G401 (cell line): ENCODE measurements around the gene GZMB. TPM values are rescaled to one million over a fixed set of nuclear protein-coding genes. Genes with fewer than 3 reads are reported as not detected.
"Not testable (repeated sequence)": the region's sequence is repeated elsewhere in the genome, so short reads cannot be mapped to it uniquely, and the experiment has no call there.

Source experiments
- DNase-seq: peaks from one replicate; pipeline ENCODE4 v3.0.0-alpha.2; 2015; ENCODE audit warnings: low spot score
- in situ Hi-C: cut with HindIII; loops from 2 replicates; pipeline ENCODE4 v1.10.0; 2016; ENCODE audit warnings: low sequenced_read_pairs, mixed read lengths
- total RNA-seq: library from RNA; depleted of rRNA; stranded (reverse); fragments of >200 nt; shearing (Covaris generic); gene quantifications from 2 replicates; pipeline ENCODE4 v1.2.3, GENCODE V29; 2014; rRNA removed

The GZMB gene
- total RNA-seq, result not detected in 2 replicates

- in situ Hi-C loops, result no loop called here
- DNase-seq, result no peak
These were observed at the start of gene GZMB for GRCh38 chr14:24634158-24634557. TSS of gene GZMB (minus strand) at chr14:24634190. CDS start at chr14:24634160, 30 bp downstream.

GRCh38 chr14:24681056-24681455 lies 47.1 kb upstream of the GZMB start:
- no peak for DNase-seq
- in situ Hi-C loops, result no loop called here

- in situ Hi-C loops, result no loop called here
- DNase-seq, result no peak
These were observed 46.5 kb upstream of the GZMB start for GRCh38 chr14:24680516-24680915.

GRCh38 chr14:24679248-24679961 lies 45.4 kb upstream of the GZMB start:
- in situ Hi-C loops, result no loop called here
- no peak for DNase-seq

- peak; percentile 53 for DNase-seq
- in situ Hi-C loops, result no loop called here
These were observed 44.8 kb upstream of the GZMB start for GRCh38 chr14:24678801-24679247.

GRCh38 chr14:24677956-24678355 lies 44.0 kb upstream of the GZMB start:
- no peak for DNase-seq
- in situ Hi-C loops, result no loop called here

GRCh38 chr14:24674204-24674970 lies 40.4 kb upstream of the GZMB start:
- in situ Hi-C loops, result no loop called here
- no peak for DNase-seq

- no peak for DNase-seq
- in situ Hi-C loops, result no loop called here
These were observed 39.7 kb upstream of the GZMB start for GRCh38 chr14:24673534-24674203.

GRCh38 chr14:24673059-24673458 lies 39.1 kb upstream of the GZMB start:
- in situ Hi-C loops, result no loop called here
- DNase-seq, result no peak

GRCh38 chr14:24670594-24670993 lies 36.6 kb upstream of the GZMB start:
- in situ Hi-C loops, result no loop called here
- no peak for DNase-seq

GRCh38 chr14:24669651-24670050 lies 35.7 kb upstream of the GZMB start:
- in situ Hi-C loops, result no loop called here
- DNase-seq, result no peak

GRCh38 chr14:24665440-24665991 lies 31.5 kb upstream of the GZMB start:
- DNase-seq, result no peak
- in situ Hi-C loops, result no loop called here

GRCh38 chr14:24664366-24664765 lies 30.4 kb upstream of the GZMB start:
- DNase-seq, result no peak
- in situ Hi-C loops, result no loop called here

- no peak for DNase-seq
- in situ Hi-C loops, result no loop called here
These were observed 28.8 kb upstream of the GZMB start for GRCh38 chr14:24662753-24663152.

GRCh38 chr14:24659916-24660570 lies 26.1 kb upstream of the GZMB start:
- DNase-seq, result no peak
- in situ Hi-C loops, result no loop called here

- in situ Hi-C loops, DNase-seq: not testable (repeated sequence)
These were observed 14.4 kb upstream of the GZMB start for GRCh38 chr14:24648361-24648760.

GRCh38 chr14:24639905-24640304 lies 5.9 kb upstream of the GZMB start:
- in situ Hi-C loops, result no loop called here

GRCh38 chr14:24639270-24639669 lies 5.3 kb upstream of the GZMB start:
- in situ Hi-C loops, result no loop called here
- no peak for DNase-seq

More at GRCh38 chr14:24639905-24640304, 5.9 kb upstream of the GZMB start:
- DNase-seq, result no peak

GRCh38 chr14:24633353-24633752 lies 637 bp downstream of the GZMB start:
- in situ Hi-C loops, result no loop called here
- no peak for DNase-seq
